SIG-M5 treated with dmso at 0.1 percent for 504 hours (cell line): Measurements from ENCODE around the gene CTAG2.
A peak's percentile ranks its signal among the peaks of the same experiment; 100 is the strongest.
"Not testable (repeated sequence)": the region's sequence is repeated elsewhere in the genome, so short reads cannot be mapped to it uniquely, and the experiment has no call there.

ENCODE experiments used
- DNase-seq: peaks from one replicate; lab custom pipeline; 2025; ENCODE audit not compliant: unreplicated experiment; lab: John Stamatoyannopoulos, UW

The CTAG2 gene

DNA sequence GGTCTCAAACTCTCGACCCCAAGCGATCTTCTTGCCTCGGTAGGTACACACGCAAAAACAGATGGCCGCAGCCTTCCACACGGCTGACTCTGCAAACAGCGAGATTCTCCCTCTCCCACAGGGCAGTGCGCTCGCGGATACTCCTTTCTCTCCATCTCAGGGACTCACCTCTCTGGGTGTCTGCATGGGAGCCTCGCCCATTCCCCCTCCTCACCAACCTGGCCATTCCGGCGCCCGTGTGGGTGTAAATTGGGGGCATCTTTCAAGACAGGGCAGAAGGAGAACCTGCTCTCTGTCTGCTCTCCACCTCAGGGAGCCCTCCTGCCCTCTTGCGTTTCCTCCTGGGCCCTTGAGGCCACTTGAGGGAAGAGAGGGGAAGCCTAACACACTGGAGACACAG lies 4.4 kb downstream of the CTAG2 start:
- no peak for DNase-seq

DNA sequence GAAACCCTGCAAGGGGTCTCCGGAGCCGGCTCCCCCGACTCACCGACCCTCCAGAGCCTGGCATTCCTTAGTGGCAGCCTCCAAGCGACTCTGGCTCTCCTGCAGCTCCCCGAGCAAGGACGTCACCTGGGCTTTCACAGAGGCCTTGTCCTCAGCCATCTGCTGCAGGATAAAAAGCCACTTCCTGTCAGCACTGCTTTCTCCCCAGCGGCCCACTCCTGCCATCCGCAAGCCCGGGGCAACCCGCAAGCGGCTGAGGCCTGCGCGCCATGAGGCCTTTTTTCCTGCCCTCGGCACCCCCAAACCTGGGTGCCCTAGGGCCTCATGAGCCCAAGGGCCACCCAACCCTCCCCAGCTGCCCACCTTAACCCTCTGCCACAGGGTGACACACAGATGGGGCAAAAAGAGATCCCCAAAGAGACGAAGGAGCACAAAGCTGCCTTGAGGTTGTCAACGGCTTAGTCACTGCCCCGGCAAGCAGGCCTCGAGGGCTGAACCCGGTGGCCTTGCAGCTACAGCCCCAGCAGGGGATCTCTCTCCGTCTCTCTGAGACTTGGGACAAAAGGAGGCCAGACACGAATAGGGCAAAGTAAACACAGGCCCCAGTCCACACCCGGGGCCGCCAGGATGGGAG lies 7.5 kb downstream of the CTAG2 start:
- not testable (repeated sequence) for DNase-seq

DNA sequence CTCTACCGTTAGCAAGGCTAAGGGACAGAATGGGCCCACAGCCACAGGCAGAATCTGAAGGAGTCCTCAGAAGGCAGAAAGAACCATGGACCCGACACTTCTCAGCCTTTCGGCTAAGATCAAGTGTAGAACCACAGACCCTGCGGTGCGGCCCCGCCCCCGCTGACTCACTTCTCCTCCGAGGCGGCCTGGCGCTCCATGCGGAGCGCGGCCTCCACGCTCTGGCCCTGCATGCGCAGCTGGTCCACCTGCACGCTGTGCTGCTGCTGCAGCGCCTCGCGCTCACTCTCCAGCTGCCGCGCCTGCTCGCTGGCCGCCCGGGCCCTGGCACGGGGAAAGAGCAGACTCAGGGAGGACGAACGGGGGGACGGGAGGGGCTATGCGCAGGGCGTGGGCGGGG lies 9.7 kb downstream of the CTAG2 start:
- not testable (repeated sequence) for DNase-seq

DNA sequence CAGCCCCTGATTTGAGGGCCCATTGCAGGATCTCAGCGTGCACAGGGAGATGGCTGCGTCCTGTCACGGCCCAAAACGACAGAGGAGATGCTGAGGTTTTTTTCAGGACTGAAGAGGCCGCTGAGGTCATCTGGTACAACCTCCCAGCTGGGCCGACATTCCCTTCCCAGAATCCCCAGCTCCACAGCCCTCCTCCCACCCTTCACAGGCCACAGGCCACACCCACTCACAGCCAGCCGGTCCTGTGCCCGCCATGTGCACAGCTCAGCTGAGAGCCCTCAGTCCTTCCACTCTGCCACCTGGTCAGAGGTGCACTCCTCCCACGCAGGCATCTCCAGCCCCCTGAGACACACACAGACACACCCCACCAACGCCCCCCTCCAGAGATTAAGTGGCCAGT lies 11.6 kb downstream of the CTAG2 start:
- DNase-seq = not testable (repeated sequence)

DNA sequence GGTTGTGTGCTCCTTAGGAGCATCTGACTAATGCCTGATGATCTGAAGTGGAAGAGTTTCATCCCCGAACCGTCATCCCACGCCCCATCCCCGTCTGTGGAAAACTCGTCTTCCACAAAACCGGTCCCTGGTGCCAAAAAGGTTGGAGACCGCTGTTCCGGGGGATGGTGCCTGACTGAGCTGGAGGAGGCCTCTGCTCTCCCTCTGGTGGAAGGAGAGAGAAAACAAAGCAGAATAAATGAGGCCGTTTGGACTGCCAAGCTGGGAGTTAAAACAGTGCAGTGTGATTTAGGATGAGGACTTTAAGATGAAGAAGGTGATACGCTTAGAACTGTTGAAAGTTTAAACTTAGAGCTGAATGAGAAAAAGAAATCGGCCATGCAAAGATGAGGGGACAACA lies 19.7 kb downstream of the CTAG2 start:
- DNase-seq = not testable (repeated sequence)

DNA sequence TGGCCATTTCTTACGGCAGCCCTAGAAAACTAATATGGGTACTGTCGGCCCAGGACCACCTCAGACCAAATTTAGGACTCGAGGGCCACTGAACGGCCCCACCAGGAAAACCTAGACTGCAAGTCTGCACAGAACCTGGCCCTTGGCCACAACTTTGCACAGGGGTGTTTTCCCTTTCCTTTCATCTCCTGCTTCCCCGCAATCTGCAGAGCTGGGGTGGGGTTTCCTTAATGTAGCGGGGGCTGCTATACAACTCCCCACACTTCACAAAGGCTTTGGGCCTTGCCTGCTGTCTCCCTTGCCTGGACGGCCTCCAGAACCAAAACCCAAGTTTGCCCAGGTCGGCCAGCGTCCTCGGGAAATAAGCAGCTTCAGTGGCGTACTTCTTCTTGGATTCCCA lies 22.4 kb downstream of the CTAG2 start:
- not testable (repeated sequence) for DNase-seq

DNA sequence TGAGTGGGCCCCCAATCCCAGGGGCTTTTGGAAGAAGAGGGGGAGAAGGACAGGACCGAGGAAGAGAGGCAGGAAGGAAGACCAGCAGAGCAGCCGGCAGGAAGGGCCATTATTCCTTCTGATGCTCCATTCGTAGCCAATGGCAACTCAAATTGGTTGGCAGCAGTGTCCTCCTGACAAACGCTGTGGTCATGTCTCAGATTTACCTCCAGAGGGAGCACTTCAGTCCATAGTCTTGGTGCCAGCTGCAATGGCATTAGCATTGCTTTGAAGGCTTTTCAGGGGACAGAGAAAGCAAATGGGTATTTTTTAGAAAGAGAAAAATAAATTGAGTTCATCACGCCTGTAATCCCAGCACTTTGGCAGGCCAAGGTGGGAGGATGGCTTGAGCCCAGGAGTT lies 24.4 kb downstream of the CTAG2 start:
- DNase-seq = not testable (repeated sequence)

DNA sequence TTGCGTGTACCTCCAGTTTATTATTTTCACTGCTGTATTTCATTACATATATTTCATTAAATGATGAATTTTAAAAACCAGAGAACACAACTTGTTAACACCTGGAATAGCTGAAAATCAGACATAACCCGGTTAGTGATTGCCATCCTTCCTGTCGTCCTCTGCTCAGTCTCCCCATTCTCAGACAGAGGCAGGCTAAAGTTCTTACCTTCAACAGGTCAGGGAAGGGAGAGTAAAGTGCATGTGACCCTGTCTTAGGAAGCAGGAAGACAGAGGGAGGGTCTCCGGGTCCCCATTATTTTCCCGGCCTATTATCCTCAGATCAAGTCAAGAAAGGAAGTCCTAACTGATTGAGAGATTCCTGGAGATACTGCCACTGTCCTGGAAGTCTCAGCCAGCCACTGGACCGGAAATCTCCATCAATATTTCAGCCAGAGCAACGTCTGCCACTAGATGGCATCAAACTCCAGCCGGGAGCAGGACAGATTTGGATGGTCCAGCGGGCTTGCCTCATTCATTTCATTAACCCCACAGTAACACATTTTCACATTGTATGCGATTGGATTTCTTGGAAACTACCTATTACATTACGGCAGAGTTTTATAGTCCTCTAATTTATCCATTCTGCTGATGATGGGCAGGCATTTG lies 32.5 kb downstream of the CTAG2 start:
- DNase-seq = not testable (repeated sequence)

DNA sequence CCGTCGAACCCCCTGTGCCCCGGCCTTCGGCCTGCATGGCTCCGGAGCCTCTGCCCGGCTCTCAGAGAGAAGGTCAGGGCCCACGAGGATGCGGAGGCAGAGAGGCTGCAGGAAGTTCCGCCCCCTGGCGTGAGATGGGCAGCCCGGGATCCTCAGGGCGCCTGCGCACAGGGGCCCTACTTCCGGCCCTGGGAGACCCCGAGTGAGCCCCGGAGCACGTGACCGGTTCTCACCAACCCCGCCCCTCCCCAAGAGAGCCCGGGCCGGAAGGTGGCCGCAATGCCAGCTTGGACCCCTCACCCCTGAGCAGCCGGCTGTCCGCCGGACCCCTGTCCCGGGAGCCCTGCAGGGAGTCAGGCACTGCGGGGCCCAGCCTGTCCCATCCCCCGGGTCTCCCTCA lies 34.2 kb downstream of the CTAG2 start, which contains the start of gene CTAG1B:
CTAG1B (minus strand) TSS at position 101 of the 400 bp plus-strand sequence; CDS start at position 37, 64 bp downstream.
- not testable (repeated sequence) for DNase-seq

DNA sequence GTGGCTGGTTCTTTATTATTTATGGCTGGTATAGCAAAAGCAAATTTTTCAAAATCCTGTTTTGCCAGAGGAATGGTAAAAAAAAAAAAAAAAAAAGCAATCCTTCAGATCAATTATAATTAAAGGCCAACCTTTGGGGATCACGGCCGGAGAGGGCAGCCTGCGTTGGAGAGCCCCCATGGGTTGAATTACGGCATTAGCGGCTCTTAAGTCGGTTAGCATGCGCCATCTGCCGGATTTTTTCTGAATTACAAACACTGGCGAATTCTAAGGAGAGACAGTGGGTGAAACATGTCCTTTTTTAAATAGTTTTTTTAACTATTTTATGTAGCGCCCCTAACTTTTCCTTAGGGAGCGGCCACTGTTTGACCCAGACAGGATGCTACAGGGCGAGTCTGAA lies 39.8 kb downstream of the CTAG2 start:
- not testable (repeated sequence) for DNase-seq

DNA sequence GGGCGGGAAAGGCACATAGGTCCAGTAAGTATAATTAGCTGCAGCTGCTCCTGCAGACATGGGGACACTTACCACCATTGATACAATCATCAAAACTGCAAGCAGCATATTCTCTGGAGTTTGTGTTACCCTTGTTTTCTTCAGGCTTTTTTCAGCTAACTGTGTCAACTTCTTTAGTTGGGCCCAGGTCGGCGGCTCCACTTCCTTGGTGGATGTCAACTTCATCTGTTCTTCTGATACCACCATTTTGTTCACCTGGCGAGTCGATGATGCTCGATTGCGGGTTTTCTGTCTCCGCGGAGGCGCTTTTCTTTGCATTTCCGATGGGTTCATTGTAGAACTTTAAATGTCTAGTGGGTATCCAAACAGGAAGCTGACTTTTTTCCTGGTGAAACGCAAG lies 42.2 kb downstream of the CTAG2 start:
- DNase-seq = not testable (repeated sequence)

DNA sequence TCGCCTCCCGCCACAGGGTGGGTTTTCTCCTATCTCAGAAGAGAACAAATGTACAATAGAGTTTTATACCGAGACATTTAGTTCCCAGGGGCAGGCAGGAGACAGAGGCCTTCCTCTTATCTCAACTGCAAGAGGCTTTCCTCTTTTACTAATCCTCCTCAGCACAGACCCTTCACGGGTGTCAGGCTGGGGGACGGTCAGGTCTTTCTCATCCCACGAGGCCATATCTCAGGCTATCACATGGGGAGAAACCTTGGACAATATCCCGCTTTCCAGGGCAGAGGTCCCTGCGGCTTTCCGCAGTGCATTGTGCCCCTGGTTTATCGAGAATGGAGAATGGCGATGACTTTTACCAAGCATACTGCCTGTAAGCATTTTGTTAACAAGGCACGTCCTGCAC lies 44.6 kb downstream of the CTAG2 start:
- not testable (repeated sequence) for DNase-seq

DNA sequence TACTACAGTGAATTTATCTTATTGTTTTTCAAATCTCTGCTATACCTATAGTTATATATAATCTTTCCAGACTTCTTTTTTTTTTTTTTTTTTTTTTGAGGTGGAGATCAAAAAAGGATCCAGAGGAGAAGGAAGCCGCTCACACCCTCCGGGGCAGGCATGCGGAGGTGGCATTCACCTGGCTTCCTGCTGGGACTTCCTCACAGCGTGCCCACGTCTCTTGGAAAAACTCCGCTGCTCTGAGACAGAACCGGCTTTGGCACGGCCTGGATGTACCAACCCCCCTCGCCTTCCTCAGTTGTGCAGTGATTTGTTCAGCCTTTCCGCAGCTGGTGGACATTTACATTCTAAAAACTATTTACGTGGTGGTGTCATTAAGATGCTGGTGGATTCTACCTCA lies 45.4 kb downstream of the CTAG2 start:
- not testable (repeated sequence) for DNase-seq

DNA sequence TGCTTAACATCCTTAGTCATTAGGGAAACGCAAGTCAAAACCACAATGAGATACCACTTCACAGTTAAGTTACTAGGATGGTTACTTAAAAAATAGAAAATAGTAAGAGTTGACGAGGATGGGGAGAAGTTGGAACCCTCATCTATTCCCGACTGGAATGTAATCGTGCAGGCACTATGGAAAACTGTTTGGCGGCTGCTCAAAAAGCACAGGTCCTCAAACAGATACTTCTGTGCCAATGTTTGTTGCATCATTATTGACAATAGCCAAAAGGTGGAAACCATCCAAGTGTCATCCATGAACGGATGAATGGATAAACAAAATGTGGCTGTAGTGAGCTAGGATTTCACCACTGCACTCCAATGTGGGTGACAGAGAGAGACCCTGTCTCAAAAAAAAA lies 46.0 kb downstream of the CTAG2 start:
- DNase-seq = no peak

DNA sequence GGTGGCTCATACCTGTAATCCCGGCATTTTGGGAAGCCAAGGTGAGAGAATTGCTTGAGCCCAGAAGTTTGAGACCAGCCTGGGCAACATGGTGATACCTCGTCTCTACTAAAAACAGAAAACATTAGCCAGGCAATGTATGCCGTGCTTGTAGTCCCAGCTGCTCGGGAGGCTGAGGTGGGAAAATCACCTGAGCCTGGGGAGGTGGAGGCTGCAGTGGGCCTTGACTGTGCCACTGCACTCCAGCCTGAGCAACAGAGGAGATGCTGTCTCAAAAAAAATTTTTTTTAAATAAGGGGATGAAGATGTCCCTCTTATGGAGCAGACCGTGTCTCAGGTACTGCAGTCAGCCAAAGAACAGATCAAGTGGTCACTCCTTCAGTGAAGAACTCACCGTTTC lies 47.8 kb downstream of the CTAG2 start:
- no peak for DNase-seq

DNA sequence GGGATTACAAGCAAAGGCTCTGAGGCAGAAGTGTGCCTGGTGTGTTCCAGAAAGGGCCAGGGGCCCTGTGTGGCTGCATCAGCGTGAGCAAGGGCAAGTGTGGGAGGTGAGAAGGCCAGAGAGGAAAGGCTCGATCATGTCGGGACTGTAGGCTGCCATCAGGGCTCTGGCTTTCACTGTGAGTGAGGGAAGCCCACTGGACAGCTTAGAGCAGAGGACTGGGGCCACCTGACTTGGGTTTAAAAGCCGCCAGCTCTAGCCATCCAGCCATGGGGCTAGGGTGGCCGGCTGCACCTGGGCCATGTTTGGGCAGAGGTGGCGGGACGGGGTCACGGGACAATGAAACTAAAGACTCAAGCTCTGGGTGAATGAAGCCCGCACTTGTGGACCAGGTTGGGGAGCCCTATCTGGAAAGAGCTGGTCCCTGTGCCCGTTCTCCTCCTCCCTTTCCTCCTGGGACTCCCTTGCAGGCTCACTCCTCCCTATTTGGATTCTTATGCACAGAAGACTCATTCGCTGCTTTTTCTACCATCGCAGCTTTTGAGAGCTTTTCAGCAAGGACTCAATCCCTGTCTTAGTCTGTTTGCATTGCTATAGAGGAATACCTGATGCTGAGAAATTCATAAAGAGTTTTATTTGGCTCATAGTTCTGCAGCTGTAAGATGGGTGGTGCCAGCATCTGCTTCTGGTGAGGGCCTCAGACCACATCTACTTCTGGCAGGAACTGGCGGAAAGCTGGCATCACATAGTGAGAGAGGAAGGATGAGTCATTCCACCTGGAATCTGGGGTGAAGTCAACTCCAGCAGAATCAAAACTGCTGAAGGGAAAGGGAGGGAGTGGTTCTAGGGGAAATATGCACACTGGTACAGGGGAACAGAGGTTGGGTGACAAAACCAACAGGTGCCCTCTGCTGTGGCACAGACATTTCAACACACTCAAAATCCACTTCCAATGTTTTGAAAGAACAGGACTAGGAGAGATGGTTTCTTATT lies 49.6 kb downstream of the CTAG2 start:
- DNase-seq = peak; percentile 2

DNA sequence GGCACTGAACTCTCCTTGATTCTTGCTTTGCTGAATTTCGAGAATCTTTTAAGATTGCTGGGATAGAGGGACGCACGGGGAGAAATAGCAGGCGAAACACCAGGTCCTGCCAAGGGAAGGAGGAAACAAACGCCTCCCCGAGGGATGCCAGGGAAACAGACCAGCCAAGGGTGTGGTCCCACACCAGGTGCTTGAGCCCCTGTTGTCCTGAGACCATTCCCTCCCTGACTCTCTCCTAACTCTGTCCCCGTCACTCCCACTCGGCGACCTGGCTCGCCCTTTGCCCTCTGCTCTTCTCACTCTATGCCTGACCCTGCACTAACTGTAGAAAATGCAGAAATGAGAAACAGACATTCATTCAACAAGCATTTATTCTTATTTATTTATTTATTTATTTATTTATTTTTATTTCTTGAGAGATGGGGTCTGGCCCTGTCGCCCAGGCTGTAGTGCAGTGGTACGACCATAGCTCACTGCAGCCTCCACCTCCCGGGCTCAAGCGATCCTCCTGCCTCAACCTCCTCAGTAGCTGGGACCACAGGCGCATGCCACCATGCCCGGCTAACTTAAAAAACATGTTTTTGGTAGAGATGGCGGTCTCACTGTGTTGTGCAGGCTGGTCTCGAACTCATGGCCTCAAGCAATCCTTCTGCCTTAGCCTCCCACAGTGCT lies 50.5 kb downstream of the CTAG2 start:
- no peak for DNase-seq

DNA sequence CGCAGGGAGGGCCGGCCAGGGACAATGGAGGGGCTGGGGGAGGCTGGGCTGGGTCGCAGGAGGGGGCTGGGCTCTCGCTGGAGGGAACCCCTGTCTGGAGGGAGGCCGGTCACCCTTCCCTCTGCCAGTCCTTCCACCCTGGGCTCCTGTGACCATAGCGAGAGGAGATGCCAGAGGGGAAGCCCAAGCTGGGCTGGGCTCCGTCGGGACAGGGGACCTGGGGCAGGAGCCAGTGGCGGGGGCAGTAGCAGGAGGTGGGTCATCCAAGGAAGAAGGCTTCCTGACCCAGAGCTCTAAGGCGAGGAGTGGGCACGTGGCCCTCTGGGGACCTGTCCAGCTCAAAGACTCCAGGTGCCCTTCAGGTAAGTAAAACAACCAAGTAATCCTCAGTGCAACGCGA lies 51.2 kb downstream of the CTAG2 start:
- DNase-seq = no peak
